Prostate gland (tissue), 2 donors: ENCODE measurements around the gene MAP4K3. TPM values are rescaled to one million over a fixed set of nuclear protein-coding genes. Genes with fewer than 3 reads are reported as not detected.

ENCODE experiments used
- DNase-seq: peaks from one replicate; pipeline ENCODE4 v3.0.0-alpha.2; 2019; ENCODE audit warnings: low spot score
- H3K27ac ChIP-seq, 2 donors: fragments of 200-600 bp; sonication (generic); 2 replicates each; pipeline ENCODE4 v1.5.1; 2017 to 2019
- H3K27me3 ChIP-seq: fragments of 200-600 bp; sonication (generic); replicated peaks from 2 replicates; pipeline ENCODE4 v1.5.1; 2019; ENCODE audit not compliant: insufficient read depth
- H3K36me3 ChIP-seq, 2 donors: fragments of 200-600 bp; sonication (generic); 1 replicate in 1 of 2; 2 replicates in 1 of 2; pipeline versions ENCODE4 v1.5.1 to v1.8.1; 2017 to 2019
- H3K4me1 ChIP-seq: fragments of 200-600 bp; sonication (generic); replicated peaks from 2 replicates; pipeline ENCODE4 v1.5.1; 2019
- H3K4me3 ChIP-seq, 2 donors: fragments of 200-600 bp; sonication (generic); 2 replicates each; pipeline ENCODE4 v1.5.1; 2017 to 2019
- H3K9me3 ChIP-seq: fragments of 200-600 bp; sonication (generic); 2 replicates; pipeline ENCODE4 v1.5.1; 2017
- POLR2A ChIP-seq: fragments of 450-650 bp; IDR thresholded peaks from one replicate; pipeline ENCODE4 v1.6.1; 2016; ENCODE audit warnings: antibody characterized with exemption, mild to moderate bottlenecking
- POLR2AphosphoS5 ChIP-seq: sonication (generic); formaldehyde crosslinking; IDR thresholded peaks from one replicate; pipeline ENCODE4 v1.6.1; 2017; ENCODE audit warnings: antibody characterized with exemption
- whole genome bisulfite sequencing: methylation state at CpG from one replicate; pipeline ENCODE4 v1.1.5; 2018; 5-methylcytosine and 5-hydroxymethylcytosine counted together
- intact Hi-C: fragments of 100-400 bp; cut with DNase I; formaldehyde crosslinking; loops from one replicate; pipeline ENCODE4 v1.14.2; 2022
- total RNA-seq, 2 donors: library from RNA; depleted of rRNA; stranded (reverse); fragments of >200 nt; gene quantifications; one replicate each; pipeline ENCODE4 v1.1.0, GENCODE V29; 2016
- TF ChIP-seq, protein P1 (sequence below), 4 experiments: fragments of 200-600 bp in 2 of 4; fragments of 450-650 bp in 2 of 4; sonication (generic) in 2 of 4; IDR thresholded peaks; 1 replicate in 3 of 4; 2 replicates in 1 of 4; pipeline ENCODE4 v1.5.1; 2016 to 2019; ENCODE audit warnings: antibody characterized with exemption in 4 of 4, mild to moderate bottlenecking in 2 of 4, moderate library complexity in 2 of 4

Gene MAP4K3
- total RNA-seq, 2 donors from 2014 or later: 34.3 to 41.8 TPM

GRCh38 chr2:39304729-39305128 is 132.4 kb downstream of the MAP4K3 start:
- Histone ChIP-seq H3K36me3 (no peaks in the 10 kb centered on the region), H3K4me3 (no peak overlapping the region), H3K27ac (no peak overlapping the region), H3K27me3 (no peaks in the 10 kb centered on the region), H3K4me1 (no peaks in the 10 kb centered on the region), H3K9me3 (no peaks in the 10 kb centered on the region)
- 84% methylated on average over 4 of the region's 4 CpGs for WGBS
- TF ChIP-seq POLR2AphosphoS5 (no peak), POLR2A (no peak)
- TF ChIP-seq, protein P1, sequence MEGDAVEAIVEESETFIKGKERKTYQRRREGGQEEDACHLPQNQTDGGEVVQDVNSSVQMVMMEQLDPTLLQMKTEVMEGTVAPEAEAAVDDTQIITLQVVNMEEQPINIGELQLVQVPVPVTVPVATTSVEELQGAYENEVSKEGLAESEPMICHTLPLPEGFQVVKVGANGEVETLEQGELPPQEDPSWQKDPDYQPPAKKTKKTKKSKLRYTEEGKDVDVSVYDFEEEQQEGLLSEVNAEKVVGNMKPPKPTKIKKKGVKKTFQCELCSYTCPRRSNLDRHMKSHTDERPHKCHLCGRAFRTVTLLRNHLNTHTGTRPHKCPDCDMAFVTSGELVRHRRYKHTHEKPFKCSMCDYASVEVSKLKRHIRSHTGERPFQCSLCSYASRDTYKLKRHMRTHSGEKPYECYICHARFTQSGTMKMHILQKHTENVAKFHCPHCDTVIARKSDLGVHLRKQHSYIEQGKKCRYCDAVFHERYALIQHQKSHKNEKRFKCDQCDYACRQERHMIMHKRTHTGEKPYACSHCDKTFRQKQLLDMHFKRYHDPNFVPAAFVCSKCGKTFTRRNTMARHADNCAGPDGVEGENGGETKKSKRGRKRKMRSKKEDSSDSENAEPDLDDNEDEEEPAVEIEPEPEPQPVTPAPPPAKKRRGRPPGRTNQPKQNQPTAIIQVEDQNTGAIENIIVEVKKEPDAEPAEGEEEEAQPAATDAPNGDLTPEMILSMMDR (IDR thresholded peaks at IDR 0.05): no peak
- DNase-seq: no peak
- intact Hi-C loops: no loop called here

- Histone ChIP-seq H3K4me1 (no peaks in the 10 kb centered on the region), H3K27me3 (no peaks in the 10 kb centered on the region), H3K27ac (no peak overlapping the region), H3K9me3 (no peaks in the 10 kb centered on the region), H3K36me3 (no peaks in the 10 kb centered on the region), H3K4me3 (no peak overlapping the region)
- no peak for DNase-seq
- intact Hi-C loops: no loop called here
- no peak for TF ChIP-seq POLR2AphosphoS5
- no peak for TF ChIP-seq POLR2A
- TF ChIP-seq, protein P1 (IDR thresholded peaks at IDR 0.05): no peak
- whole genome bisulfite sequencing: 57% methylated on average over 1 of the region's 1 CpG
Measured at GRCh38 chr2:39304200-39304599, 132.9 kb downstream of the MAP4K3 start.

GRCh38 chr2:39301352-39301751 is 135.7 kb downstream of the MAP4K3 start:
- no peak overlapping the region for H3K4me3 ChIP-seq
- H3K27me3 ChIP-seq: no peaks in the 10 kb centered on the region
- intact Hi-C loops: no loop called here
- no peaks in the 10 kb centered on the region for H3K9me3 ChIP-seq
- TF ChIP-seq POLR2A (no peak), POLR2AphosphoS5 (no peak)
- TF ChIP-seq, protein P1 (IDR thresholded peaks at IDR 0.05): no peak
- no peak for DNase-seq
- no peaks in the 10 kb centered on the region for H3K36me3 ChIP-seq
- no peak overlapping the region for H3K27ac ChIP-seq
- H3K4me1 ChIP-seq: no peaks in the 10 kb centered on the region
- 78% methylated on average over 6 of the region's 6 CpGs for WGBS

GRCh38 chr2:39300044-39300978 is 136.8 kb downstream of the MAP4K3 start:
- DNase-seq: no peak
- H3K36me3 ChIP-seq: no peaks in the 10 kb centered on the region
- H3K4me1 ChIP-seq: no peaks in the 10 kb centered on the region
- intact Hi-C loops: no loop called here
- no peaks in the 10 kb centered on the region for H3K27me3 ChIP-seq
- no peak overlapping the region for H3K4me3 ChIP-seq
- no peak overlapping the region for H3K27ac ChIP-seq
- H3K9me3 ChIP-seq: no peaks in the 10 kb centered on the region
- no peak for TF ChIP-seq POLR2A
- TF ChIP-seq, protein P1 (IDR thresholded peaks at IDR 0.05): no peak
- no peak for TF ChIP-seq POLR2AphosphoS5
- 69% methylated on average over 8 of the region's 8 CpGs for WGBS

GRCh38 chr2:39290433-39290832 is 146.7 kb downstream of the MAP4K3 start:
- Histone ChIP-seq H3K27me3 (no peaks in the 10 kb centered on the region), H3K27ac (no peak overlapping the region), H3K36me3 (no peaks in the 10 kb centered on the region), H3K9me3 (no peaks in the 10 kb centered on the region), H3K4me3 (no peak overlapping the region), H3K4me1 (no peaks in the 10 kb centered on the region)
- no peak for TF ChIP-seq POLR2AphosphoS5
- TF ChIP-seq, protein P1 (IDR thresholded peaks at IDR 0.05): no peak
- DNase-seq: no peak
- WGBS: 94% methylated on average over 6 of the region's 6 CpGs
- intact Hi-C loops: no loop called here
